ENCODE results near the gene FOXD1. TPM values are rescaled to one million over a fixed set of nuclear protein-coding genes. Genes with fewer than 3 reads are reported as not detected.

The FOXD1 gene
- total RNA-seq, 1 experiment from 2014 or later: 2.8 TPM

GRCh38 chr5:73444499-73445438 is 3.8 kb downstream of the FOXD1 start:
- peaks cover 3% of the 10 kb centered on the region for H3K27me3 ChIP-seq (replicated peaks; ENCODE audit: control insufficient read depth, insufficient read depth, low read length)
- peaks cover 7% of the 10 kb centered on the region for H3K4me1 ChIP-seq
- intact Hi-C loops (cut with micrococcal nuclease; ENCODE audit: unreplicated experiment): loop anchor here (5.0 kb wide), 1 partner anchor 242 kb away; no protein-coding TSS in a partner anchor
- no peaks in the 10 kb centered on the region for H3K9me3 Mint-ChIP-seq (ENCODE audit: unreplicated experiment)
- no peak overlapping the region for H3K27ac Mint-ChIP-seq (ENCODE audit: unreplicated experiment)
- ChIA-PET CTCF (interaction anchor here (1.0 kb wide), 1 partner anchor 229 kb away, joined by 3 read pairs; no protein-coding TSS in a partner anchor), POLR2A (no interaction called here)
- TF ChIP-seq CTCF (IDR thresholded peaks at IDR 0.05; ENCODE audit: insufficient read depth in 1 of 2, low read depth in 1 of 2, low read length in 1 of 2, severe bottlenecking in 1 of 2, unreplicated experiment in 1 of 2): no peak
- H3K36me3 ChIP-seq (ENCODE audit: control insufficient read depth, insufficient read depth, low read length): no peaks in the 10 kb centered on the region
- no peaks in the 10 kb centered on the region for H3K36me3 Mint-ChIP-seq (ENCODE audit: insufficient read depth, unreplicated experiment)
- H3K4me3 ChIP-seq (ENCODE audit: low read depth, low read length): no peak overlapping the region
- H3K4me3 Mint-ChIP-seq (ENCODE audit: unreplicated experiment): no peak overlapping the region
- no TSS peak for BruUV-seq (replicated peaks)
- H3K4me1 Mint-ChIP-seq (ENCODE audit: low read depth, unreplicated experiment): no peaks in the 10 kb centered on the region
- no peak for DNase-seq
- H3K27me3 Mint-ChIP-seq (ENCODE audit: insufficient read depth, unreplicated experiment): peaks cover 21% of the 10 kb centered on the region
- no peaks in the 10 kb centered on the region for H3K9me3 ChIP-seq

GRCh38 chr5:73443829-73444498 is 4.6 kb downstream of the FOXD1 start:
- H3K4me1 Mint-ChIP-seq (ENCODE audit: low read depth, unreplicated experiment): no peaks in the 10 kb centered on the region
- Histone ChIP-seq H3K9me3 (no peaks in the 10 kb centered on the region), H3K27me3 (replicated peaks; ENCODE audit: control insufficient read depth, insufficient read depth, low read length) (peaks cover 3% of the 10 kb centered on the region; the same call in 1 of the 2 replicates), H3K4me1 (peaks cover 10% of the 10 kb centered on the region), H3K36me3 (ENCODE audit: control insufficient read depth, insufficient read depth, low read length) (no peaks in the 10 kb centered on the region), H3K4me3 (ENCODE audit: low read depth, low read length) (no peak overlapping the region)
- no TSS peak for BruUV-seq (replicated peaks)
- no peak overlapping the region for H3K27ac Mint-ChIP-seq (ENCODE audit: unreplicated experiment)
- H3K9me3 Mint-ChIP-seq (ENCODE audit: unreplicated experiment): no peaks in the 10 kb centered on the region
- TF ChIP-seq CTCF (IDR thresholded peaks at IDR 0.05; ENCODE audit: insufficient read depth in 1 of 2, low read depth in 1 of 2, low read length in 1 of 2, severe bottlenecking in 1 of 2, unreplicated experiment in 1 of 2): no peak
- no peak for DNase-seq
- CTCF ChIA-PET: no interaction called here
- POLR2A ChIA-PET: no interaction called here
- H3K36me3 Mint-ChIP-seq (ENCODE audit: insufficient read depth, unreplicated experiment): no peaks in the 10 kb centered on the region
- peaks cover 18% of the 10 kb centered on the region for H3K27me3 Mint-ChIP-seq (ENCODE audit: insufficient read depth, unreplicated experiment)
- no peak overlapping the region for H3K4me3 Mint-ChIP-seq (ENCODE audit: unreplicated experiment)
- intact Hi-C loops (cut with micrococcal nuclease; ENCODE audit: unreplicated experiment): no loop called here

GRCh38 chr5:73442996-73443627 is 5.5 kb downstream of the FOXD1 start:
- ChIA-PET CTCF (no interaction called here), POLR2A (no interaction called here)
- no TSS peak for BruUV-seq (replicated peaks)
- peaks cover 1% of the 10 kb centered on the region; the same call in 1 of the 2 replicates for H3K27me3 ChIP-seq (replicated peaks; ENCODE audit: control insufficient read depth, insufficient read depth, low read length)
- intact Hi-C loops (cut with micrococcal nuclease; ENCODE audit: unreplicated experiment): no loop called here
- H3K27me3 Mint-ChIP-seq (ENCODE audit: insufficient read depth, unreplicated experiment): peaks cover 18% of the 10 kb centered on the region
- no peaks in the 10 kb centered on the region for H3K9me3 ChIP-seq
- H3K4me3 Mint-ChIP-seq (ENCODE audit: unreplicated experiment): no peak overlapping the region
- H3K4me1 ChIP-seq: peaks cover 15% of the 10 kb centered on the region
- no peaks in the 10 kb centered on the region for H3K36me3 ChIP-seq (ENCODE audit: control insufficient read depth, insufficient read depth, low read length)
- TF ChIP-seq CTCF (IDR thresholded peaks at IDR 0.05; ENCODE audit: insufficient read depth in 1 of 2, low read depth in 1 of 2, low read length in 1 of 2, severe bottlenecking in 1 of 2, unreplicated experiment in 1 of 2): no peak
- no peak for DNase-seq
- no peak overlapping the region for H3K4me3 ChIP-seq (ENCODE audit: low read depth, low read length)
- no peaks in the 10 kb centered on the region for H3K36me3 Mint-ChIP-seq (ENCODE audit: insufficient read depth, unreplicated experiment)
- no peaks in the 10 kb centered on the region for H3K9me3 Mint-ChIP-seq (ENCODE audit: unreplicated experiment)
- no peaks in the 10 kb centered on the region for H3K4me1 Mint-ChIP-seq (ENCODE audit: low read depth, unreplicated experiment)
- no peak overlapping the region for H3K27ac Mint-ChIP-seq (ENCODE audit: unreplicated experiment)
